Measurements from ENCODE around the gene NUDCD3.

- TF ChIP-seq, protein P1, sequence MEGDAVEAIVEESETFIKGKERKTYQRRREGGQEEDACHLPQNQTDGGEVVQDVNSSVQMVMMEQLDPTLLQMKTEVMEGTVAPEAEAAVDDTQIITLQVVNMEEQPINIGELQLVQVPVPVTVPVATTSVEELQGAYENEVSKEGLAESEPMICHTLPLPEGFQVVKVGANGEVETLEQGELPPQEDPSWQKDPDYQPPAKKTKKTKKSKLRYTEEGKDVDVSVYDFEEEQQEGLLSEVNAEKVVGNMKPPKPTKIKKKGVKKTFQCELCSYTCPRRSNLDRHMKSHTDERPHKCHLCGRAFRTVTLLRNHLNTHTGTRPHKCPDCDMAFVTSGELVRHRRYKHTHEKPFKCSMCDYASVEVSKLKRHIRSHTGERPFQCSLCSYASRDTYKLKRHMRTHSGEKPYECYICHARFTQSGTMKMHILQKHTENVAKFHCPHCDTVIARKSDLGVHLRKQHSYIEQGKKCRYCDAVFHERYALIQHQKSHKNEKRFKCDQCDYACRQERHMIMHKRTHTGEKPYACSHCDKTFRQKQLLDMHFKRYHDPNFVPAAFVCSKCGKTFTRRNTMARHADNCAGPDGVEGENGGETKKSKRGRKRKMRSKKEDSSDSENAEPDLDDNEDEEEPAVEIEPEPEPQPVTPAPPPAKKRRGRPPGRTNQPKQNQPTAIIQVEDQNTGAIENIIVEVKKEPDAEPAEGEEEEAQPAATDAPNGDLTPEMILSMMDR (IDR thresholded peaks at IDR 0.05; ENCODE audit: poor library complexity) = no peak
- TF ChIP-seq EZH2phosphoT487 (IDR thresholded peaks at IDR 0.05; ENCODE audit: low read depth, severe bottlenecking, unreplicated experiment) = no peak
Measured at GRCh38 chr7:44415047-44415446, 75.4 kb downstream of the NUDCD3 start.
